ENCODE measurements around the gene EMX1.

The EMX1 gene

DNA sequence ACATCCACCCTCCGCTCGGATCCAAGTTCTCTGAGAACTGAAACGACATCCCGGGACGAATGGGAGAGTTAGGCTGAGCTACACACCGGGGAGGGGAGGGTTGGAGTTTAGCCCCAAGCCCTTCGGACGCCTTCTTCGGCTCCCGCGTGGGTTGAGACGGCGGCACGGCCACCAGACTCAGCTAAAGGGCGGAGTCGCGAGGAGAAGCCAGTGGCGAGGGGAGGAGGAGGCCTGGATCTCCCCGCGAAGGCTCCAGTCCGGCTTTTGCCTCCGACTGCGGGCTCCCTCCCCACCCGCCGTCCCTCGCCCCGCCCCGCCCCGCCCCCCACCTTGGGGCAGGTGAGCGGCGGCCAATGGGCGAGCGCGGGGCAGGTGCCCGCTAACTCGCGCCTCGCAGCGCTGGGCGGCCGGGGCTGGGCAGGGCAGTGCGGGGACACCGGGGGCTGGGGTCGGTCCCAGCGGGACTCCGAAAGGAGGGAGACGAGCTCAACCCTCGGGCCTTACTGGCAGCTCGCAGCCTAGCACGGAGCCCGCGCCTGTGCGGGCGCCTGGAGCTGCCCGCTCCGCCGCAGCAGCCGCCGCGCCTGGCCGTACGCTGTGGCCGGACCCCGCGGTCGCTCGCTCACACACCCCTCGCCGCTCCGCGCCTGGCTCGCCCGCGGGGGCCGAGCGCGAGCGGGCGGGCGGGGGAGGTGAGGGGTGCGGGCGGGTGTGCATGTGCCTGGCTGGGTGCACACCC lies at the start of gene EMX1:
Gene EMX1, plus strand, starts transcription at position 382 of the 739 bp plus-strand sequence. Its CDS starts 334 bp downstream, at position 716.
- no peak for DNase-seq

DNA sequence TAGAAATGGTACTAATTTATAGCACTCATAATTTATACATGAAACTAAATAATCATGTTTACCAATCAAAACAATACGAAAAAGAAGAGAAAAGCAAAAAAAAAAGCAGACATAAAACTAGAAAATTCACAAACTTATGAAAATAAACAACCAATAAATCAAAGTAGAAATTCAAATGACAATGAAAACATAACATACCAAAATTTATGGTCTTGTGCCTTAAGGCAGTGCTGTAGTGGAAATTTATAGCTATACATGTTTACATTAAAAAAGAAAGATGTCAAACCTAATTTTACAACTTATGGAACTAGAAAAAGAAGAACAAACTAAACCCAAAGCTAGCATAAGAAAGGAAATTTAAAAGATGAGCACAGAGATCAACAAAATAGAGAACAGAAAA lies 46.3 kb upstream of the EMX1 start:
- no peak for DNase-seq

DNA sequence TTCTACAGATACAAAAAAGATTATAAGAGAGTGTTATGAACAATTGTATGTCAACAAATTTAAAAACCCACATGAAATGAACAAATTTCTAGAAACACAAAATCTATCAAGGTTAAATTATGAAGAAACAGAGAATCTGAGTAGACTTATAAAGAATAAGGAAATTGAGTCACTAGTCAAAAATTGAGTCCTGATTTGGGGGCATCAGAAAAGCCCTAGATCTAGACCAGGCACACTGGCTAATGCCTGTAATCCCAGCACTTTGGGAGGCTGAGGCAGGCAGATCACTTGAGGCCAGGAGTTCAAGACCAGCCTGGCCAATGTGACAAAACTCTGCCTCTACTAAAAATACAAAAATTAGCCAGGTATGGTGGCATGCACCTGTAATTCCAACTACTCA lies 45.4 kb upstream of the EMX1 start:
- no peak for DNase-seq

DNA sequence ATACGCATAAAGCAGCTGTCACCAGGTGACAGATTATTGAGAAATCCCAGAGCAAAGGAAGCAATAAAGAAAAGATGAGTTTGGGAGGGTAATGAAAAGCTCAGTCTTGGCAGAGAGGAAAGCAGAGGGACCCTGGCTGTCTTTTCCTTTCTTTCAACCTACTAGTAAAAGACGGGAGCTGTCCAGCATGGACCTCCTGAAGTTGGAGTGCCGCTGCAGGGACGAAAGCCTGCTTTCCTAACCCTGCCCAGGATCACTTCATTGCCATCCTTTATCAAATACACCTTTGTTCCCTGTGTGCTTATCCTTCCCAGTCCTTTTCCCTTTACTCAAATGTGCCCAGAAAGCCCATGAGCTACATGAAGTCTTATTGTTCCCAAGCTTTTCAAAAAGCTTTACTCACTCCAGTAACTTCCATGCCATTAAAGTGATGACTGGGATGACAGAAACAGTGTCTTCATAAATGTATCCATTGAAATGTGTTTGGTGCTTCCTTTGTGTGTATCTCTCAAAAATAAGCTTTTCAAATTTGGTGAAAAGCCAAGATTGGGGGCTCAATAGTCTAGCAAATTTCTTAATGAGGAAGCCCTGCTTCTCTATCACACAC lies 33.9 kb upstream of the EMX1 start:
- DNase-seq: peak; percentile 35

DNA sequence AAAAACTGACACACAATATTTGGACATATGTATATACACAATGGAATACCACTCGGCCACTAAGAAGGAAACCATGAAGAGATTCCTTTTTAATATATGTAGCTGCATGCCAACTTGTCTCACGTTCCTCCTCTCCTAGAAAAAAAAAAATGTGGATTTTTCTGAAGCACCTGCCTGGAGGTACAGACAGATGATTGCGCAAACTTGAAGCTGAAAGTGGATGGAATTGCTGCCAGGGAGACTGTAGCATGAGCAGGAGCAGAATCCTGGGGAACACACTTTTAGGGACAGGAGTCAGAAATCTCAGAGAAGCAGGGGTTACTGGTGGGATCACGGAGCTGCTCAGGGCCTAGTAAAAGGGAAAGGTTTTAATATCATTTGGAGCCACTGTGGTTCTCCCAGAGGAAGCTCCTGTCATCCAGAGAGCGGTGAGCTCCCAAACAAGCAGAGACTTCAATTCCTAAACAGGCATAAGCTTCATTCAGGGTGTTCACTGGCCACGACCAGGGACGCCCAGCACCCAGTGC lies 30.8 kb upstream of the EMX1 start:
- DNase-seq: no peak

DNA sequence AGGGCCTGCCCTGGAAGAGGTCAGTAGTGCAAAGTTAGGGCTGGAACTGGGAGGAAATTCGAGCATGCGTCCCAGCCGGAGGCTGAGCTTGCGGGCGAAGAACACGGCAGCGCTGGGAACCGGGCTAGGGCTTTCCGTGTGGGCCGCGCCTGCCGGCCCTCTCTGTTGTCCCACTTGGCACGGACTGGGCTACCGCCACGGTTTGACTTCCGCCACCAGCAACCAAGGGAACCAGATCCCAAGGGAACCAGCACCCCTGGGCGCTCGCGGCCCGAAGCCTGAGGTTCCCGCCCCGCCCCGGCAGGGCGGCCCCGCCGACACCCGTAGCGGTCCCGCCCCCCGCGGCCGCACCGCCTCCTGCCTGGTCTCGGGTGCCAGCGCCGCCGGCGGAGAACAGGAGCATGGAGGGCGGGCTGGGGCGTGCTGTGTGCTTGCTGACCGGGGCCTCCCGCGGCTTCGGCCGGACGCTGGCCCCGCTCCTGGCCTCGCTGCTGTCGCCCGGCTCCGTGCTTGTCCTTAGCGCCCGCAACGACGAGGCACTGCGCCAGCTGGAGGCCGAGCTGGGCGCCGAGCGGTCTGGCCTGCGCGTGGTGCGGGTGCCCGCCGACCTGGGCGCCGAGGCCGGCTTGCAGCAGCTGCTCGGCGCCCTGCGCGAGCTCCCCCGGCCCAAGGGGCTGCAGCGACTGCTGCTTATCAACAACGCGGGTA lies 30.1 kb upstream of the EMX1 start, which contains the start of gene SPR:
Gene SPR, plus strand, starts transcription at position 377 of the 708 bp plus-strand sequence. Its CDS starts 25 bp downstream, at position 402.
- peak; percentile 74 for DNase-seq

DNA sequence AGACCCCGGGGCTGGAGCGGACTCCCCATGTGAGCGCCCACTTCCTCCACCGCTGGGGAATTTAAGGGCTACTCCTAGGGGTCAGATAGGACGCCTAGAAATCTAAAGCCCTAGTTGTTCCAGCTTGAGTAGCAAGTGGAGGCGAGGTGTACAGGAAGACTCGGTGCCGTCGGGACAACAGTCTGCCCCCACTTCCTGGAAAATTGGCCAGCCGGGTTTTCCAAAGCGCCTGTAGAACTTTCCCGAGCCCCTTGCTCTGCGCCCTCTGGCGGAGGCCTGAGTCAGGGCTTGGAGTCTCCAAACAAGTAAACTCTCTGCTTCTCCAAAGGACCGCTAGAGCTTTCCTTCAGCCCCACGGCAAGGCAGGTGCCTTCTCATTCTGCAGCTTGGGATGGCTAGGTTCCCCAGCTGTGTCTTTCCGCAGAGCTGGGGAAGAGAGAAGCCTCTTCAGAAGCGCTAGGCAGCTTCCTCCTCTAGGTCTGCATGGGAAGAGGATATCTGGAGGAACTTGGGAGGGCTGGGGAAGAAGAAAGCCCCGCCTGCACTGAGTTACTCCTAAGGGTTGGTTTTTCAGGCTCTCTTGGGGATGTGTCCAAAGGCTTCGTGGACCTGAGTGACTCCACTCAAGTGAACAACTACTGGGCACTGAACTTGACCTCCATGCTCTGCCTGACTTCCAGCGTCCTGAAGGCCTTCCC lies 29.4 kb upstream of the EMX1 start:
- DNase-seq: peak; percentile 90

DNA sequence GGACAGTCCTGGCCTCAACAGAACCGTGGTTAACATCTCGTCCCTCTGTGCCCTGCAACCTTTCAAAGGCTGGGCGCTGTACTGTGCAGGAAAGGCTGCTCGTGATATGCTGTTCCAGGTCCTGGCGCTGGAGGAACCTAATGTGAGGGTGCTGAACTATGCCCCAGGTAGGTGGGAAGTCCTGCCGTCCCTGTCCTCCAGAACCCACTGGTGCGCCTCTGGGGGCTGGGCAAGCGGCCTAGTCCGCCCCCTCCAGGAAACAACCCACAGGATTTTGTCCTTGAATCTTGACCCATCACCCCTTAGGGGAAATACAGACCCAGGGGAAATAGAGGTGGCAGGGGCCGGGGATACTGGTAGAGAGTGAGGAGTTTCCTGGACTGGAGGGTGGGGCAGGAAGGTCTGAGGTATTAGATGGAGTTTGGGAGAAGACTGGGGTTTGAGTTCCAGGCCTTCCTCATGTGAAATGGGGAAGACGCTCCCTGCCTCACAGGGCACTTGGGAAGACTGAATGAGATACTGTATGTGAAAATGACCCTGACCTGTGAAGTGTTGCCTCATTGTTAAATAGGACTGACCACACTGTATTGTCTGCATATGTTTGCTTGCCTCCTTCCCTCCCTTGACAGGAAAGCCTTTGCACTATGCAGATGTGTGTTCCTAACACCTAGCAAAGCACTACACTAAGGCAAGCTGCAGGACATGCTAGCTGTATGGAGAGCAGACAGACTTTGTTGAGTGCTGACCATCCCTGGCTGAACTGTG lies 28.7 kb upstream of the EMX1 start:
- DNase-seq: no peak

DNA sequence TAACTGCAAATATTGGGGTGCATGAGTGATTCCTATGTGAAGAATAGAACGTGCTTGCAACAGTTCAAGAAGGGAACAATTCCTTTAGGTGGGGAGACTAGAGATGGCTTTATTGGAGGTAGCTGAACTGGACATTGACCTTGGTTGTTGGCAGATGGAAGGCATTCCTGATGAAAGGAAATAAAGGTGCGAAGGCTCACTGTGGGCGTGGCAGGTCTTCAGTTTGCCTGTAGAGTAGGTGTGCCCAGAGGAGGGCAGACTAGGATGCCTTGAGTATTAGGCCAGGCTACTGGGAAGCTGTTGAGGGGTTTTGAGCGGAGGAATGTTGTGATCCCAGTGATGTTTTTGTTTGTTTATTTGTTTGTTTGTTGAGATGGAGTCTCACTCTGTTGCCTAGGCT lies 27.3 kb upstream of the EMX1 start:
- DNase-seq: no peak

DNA sequence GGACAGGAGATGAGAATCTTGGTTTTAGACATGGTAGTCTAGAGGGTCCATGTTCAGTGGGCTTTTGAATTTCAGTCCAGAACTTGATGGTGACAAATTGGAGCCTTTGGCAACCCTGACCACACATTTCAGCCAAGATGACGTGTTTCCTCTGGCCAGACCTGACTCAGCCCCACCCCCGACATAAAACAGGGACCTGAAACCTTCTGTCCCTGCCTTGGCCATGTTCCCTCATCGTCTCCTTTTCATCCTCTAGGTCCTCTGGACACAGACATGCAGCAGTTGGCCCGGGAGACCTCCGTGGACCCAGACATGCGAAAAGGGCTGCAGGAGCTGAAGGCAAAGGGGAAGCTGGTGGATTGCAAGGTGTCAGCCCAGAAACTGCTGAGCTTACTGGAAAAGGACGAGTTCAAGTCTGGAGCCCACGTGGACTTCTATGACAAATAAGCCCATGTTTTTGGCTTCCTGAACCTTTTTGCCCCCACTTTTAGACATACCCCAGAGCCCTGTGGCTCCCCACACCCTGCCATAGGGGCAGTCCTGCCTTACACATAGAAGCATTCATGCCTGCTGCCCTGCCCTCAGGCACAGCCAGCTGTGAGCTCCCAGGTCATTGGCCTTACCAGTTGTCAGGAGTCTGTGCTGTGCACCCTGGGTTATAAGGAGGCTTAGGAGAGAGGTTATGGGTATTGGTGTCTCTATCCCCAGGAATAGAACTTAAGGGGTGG lies 26.1 kb upstream of the EMX1 start:
- DNase-seq: peak; percentile 22

DNA sequence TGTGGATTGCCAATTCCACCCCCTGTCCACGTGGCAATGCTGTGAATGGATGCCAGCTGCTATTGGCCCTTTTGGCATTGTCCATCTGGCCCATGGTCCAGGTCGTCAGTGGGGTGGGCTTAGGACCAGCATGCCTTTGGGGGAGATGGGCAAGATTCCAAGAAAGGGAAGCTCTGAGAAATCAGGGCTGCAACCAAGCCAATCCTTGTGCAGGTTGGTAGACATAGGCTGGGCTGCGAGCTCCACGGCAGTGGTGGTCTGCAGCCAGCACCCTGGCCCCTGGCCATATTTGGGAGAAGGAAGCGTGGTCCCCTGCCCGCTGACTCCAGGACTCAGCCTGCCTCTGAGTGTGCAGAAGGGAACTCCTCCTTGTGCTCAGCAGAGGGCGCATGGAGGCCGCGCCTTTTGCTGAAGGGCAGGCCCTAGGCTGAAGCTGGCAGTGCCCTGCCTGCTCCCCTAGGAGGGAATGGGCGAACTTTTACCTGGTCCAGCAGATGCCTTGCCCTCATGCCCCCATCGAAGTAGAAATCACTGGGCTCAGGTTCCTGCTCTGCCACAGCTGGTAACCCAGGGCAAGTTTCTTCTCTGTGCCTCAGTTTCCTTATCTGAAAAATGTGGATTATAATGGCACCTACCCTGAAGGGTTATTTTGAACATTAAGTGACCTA lies 24.7 kb upstream of the EMX1 start:
- peak; percentile 72 for DNase-seq

DNA sequence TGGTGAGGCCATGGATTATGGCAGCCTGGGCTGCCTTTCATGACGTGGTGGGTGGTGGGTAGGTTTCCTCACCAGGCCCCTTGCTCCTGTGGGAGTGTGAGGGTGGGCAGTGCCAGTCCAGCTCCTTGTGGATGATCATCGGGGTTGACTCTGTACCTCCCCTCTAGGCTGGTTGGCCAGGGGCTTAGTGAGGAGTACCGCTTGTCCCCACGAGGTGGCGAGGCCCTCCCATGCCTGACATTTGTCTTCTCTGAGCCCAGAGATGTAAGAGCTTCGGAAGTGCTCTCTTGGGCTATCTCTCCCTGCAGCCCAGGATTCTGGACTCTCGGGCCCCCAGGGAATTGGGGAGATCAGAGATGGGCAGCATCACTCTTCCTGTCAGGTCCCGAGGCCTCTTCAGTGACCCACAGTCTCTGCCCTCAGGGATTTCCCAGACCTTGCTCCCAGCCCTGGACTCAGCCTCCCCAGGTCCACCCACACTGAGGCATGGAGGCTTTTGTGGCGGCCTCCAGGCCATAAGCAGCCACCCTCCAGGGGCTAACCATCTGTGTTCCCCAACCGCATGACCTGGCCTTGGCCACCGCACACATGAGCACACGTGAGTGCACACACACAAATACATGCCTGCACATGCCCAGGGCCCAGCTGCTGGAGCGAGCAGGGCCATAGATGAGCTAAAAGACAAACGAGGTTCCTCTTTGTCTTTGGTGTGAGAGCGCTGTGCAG lies 23.6 kb upstream of the EMX1 start:
- DNase-seq: peak; percentile 64

DNA sequence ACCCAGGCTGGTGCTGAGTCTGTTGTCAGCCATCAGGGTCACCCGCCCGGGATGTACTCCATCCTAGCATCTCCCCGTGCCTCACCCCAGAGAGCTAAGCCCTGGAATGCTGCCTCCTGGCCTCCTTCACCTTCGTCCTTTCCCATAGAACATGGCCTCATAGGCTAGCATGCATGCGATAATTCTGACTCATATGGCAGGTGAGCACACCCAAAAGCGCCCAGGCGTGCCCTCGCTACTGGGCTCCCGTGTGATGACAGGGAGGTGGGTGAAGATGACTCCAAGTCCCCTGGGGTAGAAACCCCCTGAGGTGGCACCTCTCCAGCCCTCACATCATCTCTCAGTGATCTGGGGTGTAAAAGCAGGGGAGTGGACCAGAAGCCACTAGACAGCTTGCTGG lies 22.8 kb upstream of the EMX1 start:
- DNase-seq: no peak

DNA sequence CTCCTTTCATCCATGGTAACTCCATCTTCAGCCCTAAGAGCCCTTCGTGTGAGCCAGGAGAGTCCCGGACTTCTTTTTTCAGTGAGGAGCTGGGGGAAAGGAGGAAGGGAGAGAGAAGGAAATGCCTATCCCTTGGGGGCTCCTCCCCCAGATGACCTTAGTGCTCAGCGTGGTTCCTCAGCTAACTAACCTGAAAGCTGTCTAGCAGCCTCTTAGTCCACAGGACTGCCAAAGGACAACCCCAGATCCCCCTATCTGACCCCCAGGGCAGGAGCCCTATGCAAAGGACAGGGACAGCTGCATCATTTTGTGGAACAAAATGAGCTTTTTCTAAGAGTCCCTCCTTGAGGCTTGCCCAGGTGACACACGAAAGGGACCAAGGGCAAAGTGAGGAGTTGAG lies 22.2 kb upstream of the EMX1 start:
- no peak for DNase-seq

DNA sequence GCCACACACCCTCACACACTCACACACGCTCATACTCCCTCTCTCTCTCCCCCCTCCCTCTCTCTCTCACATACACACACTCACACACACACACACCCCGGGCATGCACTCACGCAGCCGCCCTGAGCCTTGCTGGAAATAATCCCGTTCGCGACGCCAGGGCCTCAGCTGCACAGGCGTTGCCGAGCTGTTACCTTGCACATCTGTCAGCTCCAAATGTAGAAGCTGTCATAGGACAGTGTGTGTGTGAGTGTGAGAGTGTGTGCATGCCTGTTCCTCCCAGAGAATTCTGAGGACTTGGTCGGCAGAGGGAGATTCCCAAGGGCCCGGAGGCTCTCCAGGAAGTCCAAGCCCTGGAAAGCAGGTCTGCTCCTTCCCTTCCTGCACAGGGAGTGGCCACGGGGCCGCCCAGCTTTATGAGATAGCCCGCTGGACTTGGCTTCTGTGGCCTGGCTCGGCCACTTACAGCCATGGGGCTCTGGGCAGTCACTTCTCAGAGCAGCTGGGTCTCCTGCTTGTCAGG lies 21.5 kb upstream of the EMX1 start:
- peak; percentile 31 for DNase-seq

DNA sequence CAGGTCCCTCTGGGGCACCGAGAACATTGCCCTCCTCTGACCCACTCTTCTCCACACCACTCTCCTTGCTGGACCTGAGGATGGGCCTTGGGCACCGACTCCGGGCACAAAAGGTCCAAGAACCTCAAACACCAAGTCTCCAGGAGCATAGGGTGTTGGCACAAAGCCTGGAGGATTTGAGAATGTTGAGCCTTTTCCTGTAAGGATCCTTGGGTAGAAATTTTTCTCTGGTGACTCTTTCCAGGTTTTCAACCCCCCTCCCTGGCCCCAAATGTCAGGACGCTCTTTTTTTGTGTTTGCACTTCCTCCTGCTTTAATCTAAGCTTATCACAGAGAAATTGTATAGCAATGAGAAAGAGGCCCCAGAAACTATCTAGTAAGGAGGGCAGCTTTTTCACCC lies 20.9 kb upstream of the EMX1 start:
- peak; percentile 36 for DNase-seq

DNA sequence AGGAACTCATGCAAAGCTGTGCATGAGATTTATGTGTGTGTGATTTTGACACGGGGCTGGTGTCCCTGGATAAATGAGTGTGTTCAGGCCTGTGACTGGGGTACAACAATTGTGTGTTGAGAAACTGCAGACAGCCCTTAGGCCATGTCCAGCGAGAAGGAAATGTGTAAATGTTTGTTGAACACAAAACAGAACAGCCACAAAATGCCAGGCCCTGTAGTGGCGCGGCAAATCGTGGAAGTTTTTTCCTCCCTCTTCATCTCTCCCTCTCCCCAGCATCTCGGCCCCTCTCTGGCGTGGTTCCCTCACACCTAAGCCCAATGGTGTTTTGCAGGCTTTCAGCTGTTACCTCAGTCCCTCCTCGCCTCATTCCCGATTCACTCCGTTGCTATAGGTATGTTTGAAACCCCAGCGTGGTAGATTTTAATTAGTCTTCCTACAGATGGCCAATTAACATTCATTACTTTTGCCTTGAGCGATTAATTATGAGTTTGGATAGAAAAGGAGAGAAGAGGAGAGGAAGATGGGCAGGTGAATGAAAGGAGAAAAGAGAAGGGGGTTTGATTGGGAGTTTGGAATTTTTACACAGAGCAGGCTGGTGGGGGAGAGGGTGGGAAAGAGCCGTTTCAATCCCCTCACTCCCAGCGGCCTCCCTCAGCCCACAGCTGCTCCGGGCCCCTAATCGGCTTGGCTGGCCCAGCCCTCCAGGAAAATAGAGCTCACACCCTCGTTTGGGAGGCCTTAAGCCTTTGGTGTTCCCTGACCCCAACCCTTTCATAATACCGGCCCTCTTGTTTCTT lies 19.3 kb upstream of the EMX1 start:
- no peak for DNase-seq

DNA sequence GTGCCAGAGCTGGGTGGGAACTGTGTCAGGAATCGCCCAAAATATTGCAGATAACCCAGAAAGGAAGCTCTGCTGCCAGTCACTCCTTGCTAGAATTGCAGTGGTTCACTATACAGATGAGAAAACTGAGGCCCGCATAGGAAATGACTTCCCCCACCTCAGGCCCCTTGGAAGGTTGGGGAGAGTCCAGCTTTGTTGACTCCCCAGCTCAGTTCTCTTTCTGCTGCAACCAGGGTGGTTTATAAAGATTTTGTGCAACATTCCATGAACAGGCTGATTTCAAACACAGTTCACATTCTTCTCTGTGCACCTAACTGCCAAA lies 18.8 kb upstream of the EMX1 start:
- no peak for DNase-seq

DNA sequence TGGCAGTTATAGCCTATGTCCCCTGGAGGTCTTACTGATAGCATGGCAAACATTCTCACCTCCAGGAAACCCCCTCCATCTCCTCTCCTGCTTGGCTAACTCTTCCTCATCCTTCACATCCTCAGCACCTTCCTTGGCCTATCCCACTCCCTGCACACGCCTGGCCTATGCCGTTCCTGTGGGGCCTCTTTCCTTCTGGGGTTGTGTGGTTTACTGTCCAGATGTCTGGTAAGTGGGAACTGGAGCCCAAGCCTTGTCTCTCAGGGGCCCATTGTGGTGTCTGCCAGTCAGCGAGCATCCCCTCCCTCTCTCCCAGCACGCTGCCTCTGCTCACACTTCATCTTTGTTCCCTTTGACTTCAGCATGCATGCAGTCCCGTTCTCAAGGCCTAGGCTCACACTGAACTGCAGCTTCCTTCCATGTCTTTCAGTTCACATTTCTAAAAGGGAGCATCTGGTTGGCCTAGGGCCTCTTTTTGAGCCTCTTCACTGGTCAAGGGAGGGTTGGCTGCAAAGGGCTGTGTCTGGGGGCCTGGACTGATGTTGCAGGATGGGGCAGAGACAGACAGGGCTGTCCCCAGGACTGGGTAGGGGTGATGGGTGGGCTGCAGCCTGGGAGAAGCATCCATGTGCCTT lies 17.0 kb upstream of the EMX1 start:
- DNase-seq: no peak

Measured in EL (cell line).